ENCODE results near the gene TTC23. TPM values are rescaled to one million over a fixed set of nuclear protein-coding genes. Genes with fewer than 3 reads are reported as not detected.

TTC23 gene
- total and polyA plus RNA-seq, 8 donors, result 3.8 to 75.3 (median 14.8) TPM

DNA sequence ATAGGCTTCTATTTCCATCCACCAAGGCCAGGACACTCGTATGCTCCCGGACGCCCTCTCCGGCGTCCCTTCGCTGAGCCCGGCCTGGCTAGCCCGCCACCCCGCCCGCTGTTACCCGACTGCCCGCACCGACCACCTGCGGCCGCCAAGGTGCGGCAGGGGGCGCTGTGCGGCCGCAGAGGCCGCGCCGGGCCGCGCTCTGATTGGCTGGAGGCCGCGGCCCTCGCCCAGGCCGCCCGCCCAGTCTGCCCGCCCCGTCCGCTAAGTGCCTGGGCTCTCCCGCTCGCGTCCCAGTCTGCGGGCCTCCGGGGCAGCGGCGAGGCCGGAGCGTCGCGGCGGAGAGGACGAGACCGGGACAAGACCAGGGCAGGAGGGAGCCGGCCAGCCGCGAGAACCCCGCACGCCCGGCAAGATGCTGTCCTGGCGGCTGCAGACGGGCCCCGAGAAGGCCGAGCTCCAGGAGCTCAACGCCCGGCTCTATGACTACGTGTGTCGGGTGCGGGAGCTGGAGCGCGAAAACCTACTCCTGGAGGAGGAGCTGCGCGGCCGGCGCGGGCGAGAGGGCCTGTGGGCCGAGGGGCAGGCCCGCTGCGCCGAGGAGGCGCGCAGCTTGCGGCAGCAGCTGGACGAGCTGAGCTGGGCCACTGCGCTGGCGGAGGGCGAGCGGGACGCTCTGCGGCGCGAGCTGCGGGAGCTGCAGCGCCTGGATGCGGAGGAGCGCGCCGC, 144.4 kb downstream of the TTC23 start, which contains the start of gene SYNM:
SYNM (plus strand) TSS at position 293 of the 726 bp plus-strand sequence; CDS start at position 413, 120 bp downstream.
- peak; percentile 67 to 93 for DNase-seq
- peaks cover 0 to 51% (median 41%) of the 10 kb centered on the region in 3 donors for H3K27me3 ChIP-seq
- H3K4me3 ChIP-seq, result peak within 1 kb of the TSS; percentile 64 to 69 (median 66)
- peaks cover 20 to 41% (median 32%) of the 10 kb centered on the region in 4 donors for H3K4me1 ChIP-seq
- 1 to 3% (median 2%) methylated on average over 33 to 91 of the region's 91 CpGs for WGBS, 5 donors
- no peaks in the 10 kb centered on the region for H3K9me3 ChIP-seq
- H3K36me3 ChIP-seq, result peaks cover 0 to 5% (median 0%) of the 10 kb centered on the region in 4 donors
- H3K27ac ChIP-seq, result peak within 1 kb of the TSS; percentile 48 to 96 (median 84)
- intact Hi-C loops (cut with DNase I; ENCODE audit: low total_unique reads), result no loop called here
- peak; percentile 86 to 95 (median 94) for TF ChIP-seq POLR2AphosphoS5 (IDR thresholded peaks at IDR 0.05)
- no peak for TF ChIP-seq POLR2A (IDR thresholded peaks at IDR 0.05)
- TF ChIP-seq EP300 (IDR thresholded peaks at IDR 0.05), result no peak
- TF ChIP-seq, protein P1, sequence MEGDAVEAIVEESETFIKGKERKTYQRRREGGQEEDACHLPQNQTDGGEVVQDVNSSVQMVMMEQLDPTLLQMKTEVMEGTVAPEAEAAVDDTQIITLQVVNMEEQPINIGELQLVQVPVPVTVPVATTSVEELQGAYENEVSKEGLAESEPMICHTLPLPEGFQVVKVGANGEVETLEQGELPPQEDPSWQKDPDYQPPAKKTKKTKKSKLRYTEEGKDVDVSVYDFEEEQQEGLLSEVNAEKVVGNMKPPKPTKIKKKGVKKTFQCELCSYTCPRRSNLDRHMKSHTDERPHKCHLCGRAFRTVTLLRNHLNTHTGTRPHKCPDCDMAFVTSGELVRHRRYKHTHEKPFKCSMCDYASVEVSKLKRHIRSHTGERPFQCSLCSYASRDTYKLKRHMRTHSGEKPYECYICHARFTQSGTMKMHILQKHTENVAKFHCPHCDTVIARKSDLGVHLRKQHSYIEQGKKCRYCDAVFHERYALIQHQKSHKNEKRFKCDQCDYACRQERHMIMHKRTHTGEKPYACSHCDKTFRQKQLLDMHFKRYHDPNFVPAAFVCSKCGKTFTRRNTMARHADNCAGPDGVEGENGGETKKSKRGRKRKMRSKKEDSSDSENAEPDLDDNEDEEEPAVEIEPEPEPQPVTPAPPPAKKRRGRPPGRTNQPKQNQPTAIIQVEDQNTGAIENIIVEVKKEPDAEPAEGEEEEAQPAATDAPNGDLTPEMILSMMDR (IDR thresholded peaks at IDR 0.05), result peak in 3 of 7 experiments; percentile 68 to 83 (median 77)

DNA sequence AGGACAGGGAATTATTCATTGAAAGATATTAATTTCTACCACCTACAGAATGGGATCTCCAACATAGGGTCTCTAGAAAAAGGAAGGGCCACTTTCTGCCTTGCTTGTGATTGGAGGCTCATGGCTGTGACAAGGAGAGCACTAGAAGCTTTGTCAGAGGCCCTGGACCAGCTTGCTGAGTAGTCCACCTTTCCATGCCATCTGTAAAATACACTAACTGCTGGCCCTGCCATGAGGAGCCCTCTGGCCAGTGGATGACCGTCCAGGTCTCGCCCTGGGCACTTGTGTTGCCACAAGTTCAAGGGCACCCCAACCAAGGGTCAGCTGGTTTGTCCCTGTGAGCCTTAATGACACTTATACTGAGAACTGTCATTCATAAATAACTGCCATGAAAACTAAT, 146.1 kb downstream of the TTC23 start:
- H3K9me3 ChIP-seq, result no peaks in the 10 kb centered on the region
- WGBS, 5 donors, result 87 to 98% (median 91%) methylated on average over 2 of the region's 2 CpGs
- DNase-seq, result no peak
- H3K27ac ChIP-seq, result no peak overlapping the region
- H3K36me3 ChIP-seq, result no peaks in the 10 kb centered on the region
- TF ChIP-seq, protein P1 (IDR thresholded peaks at IDR 0.05), result no peak
- TF ChIP-seq POLR2AphosphoS5 (IDR thresholded peaks at IDR 0.05) (no peak), EP300 (IDR thresholded peaks at IDR 0.05) (no peak), POLR2A (IDR thresholded peaks at IDR 0.05) (no peak)
- intact Hi-C loops (cut with DNase I; ENCODE audit: low total_unique reads), result no loop called here
- no peak overlapping the region for H3K4me3 ChIP-seq
- peaks cover 14 to 34% (median 30%) of the 10 kb centered on the region in 4 donors for H3K4me1 ChIP-seq
- H3K27me3 ChIP-seq, result peaks cover 0 to 68% (median 54%) of the 10 kb centered on the region in 3 donors

DNA sequence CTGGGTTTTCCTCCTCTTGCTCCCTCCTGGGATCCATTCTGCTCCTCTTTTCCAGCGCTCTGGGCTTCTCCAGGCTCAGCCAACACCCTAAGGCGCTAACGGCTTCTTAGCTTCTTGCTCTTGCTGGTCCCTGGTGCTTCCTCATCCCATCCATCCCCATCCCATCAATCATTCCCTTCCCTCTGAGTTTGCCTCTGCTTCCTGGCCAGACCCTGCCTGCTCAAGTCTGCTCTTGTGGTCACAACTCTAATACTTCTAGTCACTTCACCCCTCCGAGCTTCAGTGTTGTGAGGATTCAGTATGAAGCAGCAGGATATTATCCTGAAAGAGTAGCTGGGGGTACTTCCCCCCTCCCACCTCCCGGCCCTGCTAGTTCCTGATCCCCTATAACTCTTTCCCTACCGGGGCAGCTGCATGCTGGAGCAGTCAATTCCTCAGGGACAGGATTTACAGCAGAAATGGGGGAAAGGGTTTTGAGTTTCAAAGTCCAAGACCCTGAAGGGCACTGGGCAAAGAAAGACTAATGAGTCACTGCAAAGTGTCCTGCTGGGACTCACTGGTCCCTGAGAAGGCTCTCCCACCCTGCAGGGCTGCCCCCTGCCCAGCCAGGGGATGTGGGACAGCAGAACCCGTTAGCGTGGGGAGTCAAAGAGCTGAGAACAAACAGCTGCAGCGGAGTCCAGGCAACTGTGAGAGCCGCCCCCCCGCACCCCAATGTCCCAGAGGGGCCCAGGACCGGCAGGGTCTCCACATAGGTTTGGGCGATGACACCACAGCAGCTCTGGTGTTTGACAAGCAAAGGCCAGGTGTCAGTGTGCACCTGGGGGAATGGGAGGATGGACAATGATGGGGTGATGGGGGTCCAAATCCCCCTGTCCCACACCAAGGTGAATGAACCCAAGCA, 146.8 kb downstream of the TTC23 start:
- peaks cover 0 to 68% (median 53%) of the 10 kb centered on the region in 3 donors for H3K27me3 ChIP-seq
- DNase-seq, result no peak
- peaks cover 14 to 33% (median 30%) of the 10 kb centered on the region in 4 donors for H3K4me1 ChIP-seq
- WGBS, 5 donors, result 70 to 76% (median 71%) methylated on average over 13 of the region's 13 CpGs
- no peaks in the 10 kb centered on the region for H3K36me3 ChIP-seq
- TF ChIP-seq, protein P1 (IDR thresholded peaks at IDR 0.05), result no peak
- intact Hi-C loops (cut with DNase I; ENCODE audit: low total_unique reads), result no loop called here
- no peak overlapping the region for H3K27ac ChIP-seq
- no peak overlapping the region for H3K4me3 ChIP-seq
- H3K9me3 ChIP-seq, result no peaks in the 10 kb centered on the region

DNA sequence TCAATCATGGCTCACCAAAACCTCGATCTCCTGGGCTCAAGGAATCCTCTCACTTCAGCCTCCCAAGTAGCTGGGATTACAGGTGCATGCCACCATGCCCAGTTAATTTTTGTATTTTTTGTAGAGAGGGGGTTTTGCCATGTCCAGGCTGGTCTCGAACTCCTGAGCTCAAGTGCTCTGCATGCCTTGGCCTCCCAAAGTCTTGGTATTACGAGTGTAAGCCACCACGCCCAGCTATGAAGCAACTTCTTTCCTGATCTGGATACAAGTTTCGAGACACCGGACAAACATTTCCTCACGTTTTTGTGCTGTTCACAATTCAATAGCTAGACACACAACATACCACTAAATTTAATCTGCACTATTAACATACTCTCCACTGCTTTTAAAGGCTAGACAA, 147.9 kb downstream of the TTC23 start:
- H3K9me3 ChIP-seq, result no peaks in the 10 kb centered on the region
- H3K27ac ChIP-seq, result no peak overlapping the region
- no peaks in the 10 kb centered on the region for H3K36me3 ChIP-seq
- WGBS, 5 donors, result 70 to 86% (median 74%) methylated on average over 7 of the region's 7 CpGs
- H3K27me3 ChIP-seq, result peaks cover 0 to 61% (median 46%) of the 10 kb centered on the region in 3 donors
- intact Hi-C loops (cut with DNase I; ENCODE audit: low total_unique reads), result no loop called here
- H3K4me1 ChIP-seq, result peaks cover 14 to 30% (median 29%) of the 10 kb centered on the region in 4 donors
- no peak for DNase-seq
- TF ChIP-seq POLR2A (IDR thresholded peaks at IDR 0.05), result no peak
- no peak for TF ChIP-seq POLR2AphosphoS5 (IDR thresholded peaks at IDR 0.05)
- TF ChIP-seq, protein P1 (IDR thresholded peaks at IDR 0.05), result no peak
- no peak for TF ChIP-seq EP300 (IDR thresholded peaks at IDR 0.05)
- H3K4me3 ChIP-seq, result no peak overlapping the region
